Urinary bladder (tissue), 4 donors: Measurements from ENCODE around the gene OOSP3. TPM values are rescaled to one million over a fixed set of nuclear protein-coding genes. Genes with fewer than 3 reads are reported as not detected.

Experiments
- DNase-seq: peaks from one replicate; pipeline ENCODE4 v3.0.0-alpha.2; 2015; ENCODE audit errors: extremely low spot score
- H3K27ac ChIP-seq: one replicate; pipeline ENCODE4 v1.5.1; 2013; ENCODE audit warnings: low read depth, mild to moderate bottlenecking, moderate library complexity
- H3K36me3 ChIP-seq: one replicate; pipeline ENCODE4 v1.6.1; 2013; ENCODE audit warnings: mild to moderate bottlenecking, moderate library complexity; ENCODE audit not compliant: insufficient read depth
- H3K4me1 ChIP-seq: one replicate; pipeline ENCODE4 v1.6.1; 2013; ENCODE audit warnings: mild to moderate bottlenecking, moderate library complexity; ENCODE audit not compliant: insufficient read depth
- H3K4me3 ChIP-seq: one replicate; pipeline ENCODE4 v1.5.1; 2013; ENCODE audit warnings: low read depth, low read length
- WGBS: extraction: QIAGEN DNeasy Blood & Tissue Kit; methylation state at CpG from one replicate; pipeline ENCODE4 v1.1.7; 2013; 5-methylcytosine and 5-hydroxymethylcytosine counted together
- polyA plus RNA-seq: library from polyadenylated mRNA; stranded (reverse); fragments of 200-250 nt; gene quantifications from one replicate; pipeline ENCODE4 v1.2.3, GENCODE V29; 2013
- total RNA-seq: library from RNA; depleted of rRNA; stranded (reverse); fragments of >200 nt; gene quantifications from one replicate; pipeline ENCODE4 v1.2.3, GENCODE V29; 2014
- donor health status: healthy with polysubstance abuse.
- donor health status: healthy.

Gene OOSP3
- total and polyA plus RNA-seq, 2 donors, result not detected

- Histone ChIP-seq H3K4me1 (no peaks in the 10 kb centered on the region), H3K4me3 (no peak overlapping the region), H3K27ac (no peak overlapping the region), H3K36me3 (no peaks in the 10 kb centered on the region)
- WGBS, result 73% methylated on average over 2 of the region's 2 CpGs
- DNase-seq, result no peak
Observed at GRCh38 chr11:59939482-59939881, 60.9 kb downstream of the OOSP3 start.

GRCh38 chr11:59941091-59941490 lies 62.5 kb downstream of the OOSP3 start:
- WGBS, result 73% methylated on average over 4 of the region's 4 CpGs
- Histone ChIP-seq H3K4me3 (no peak overlapping the region), H3K4me1 (no peaks in the 10 kb centered on the region), H3K36me3 (no peaks in the 10 kb centered on the region), H3K27ac (no peak overlapping the region)
- no peak for DNase-seq

- H3K4me3 ChIP-seq, result no peak overlapping the region
- whole genome bisulfite sequencing, result 87% methylated on average over 3 of the region's 3 CpGs
- DNase-seq, result no peak
Observed at GRCh38 chr11:59943997-59944714, 65.6 kb downstream of the OOSP3 start.

GRCh38 chr11:59944720-59945119 lies 66.1 kb downstream of the OOSP3 start:
- H3K36me3 ChIP-seq, result no peaks in the 10 kb centered on the region
- H3K4me1 ChIP-seq, result no peaks in the 10 kb centered on the region
- no peak overlapping the region for H3K4me3 ChIP-seq
- WGBS, result 53% methylated on average over 2 of the region's 2 CpGs
- no peak for DNase-seq
- H3K27ac ChIP-seq, result no peak overlapping the region

More at GRCh38 chr11:59943997-59944714, 65.6 kb downstream of the OOSP3 start:
- no peak overlapping the region for H3K27ac ChIP-seq
- no peaks in the 10 kb centered on the region for H3K4me1 ChIP-seq
- no peaks in the 10 kb centered on the region for H3K36me3 ChIP-seq

Other genes with a start within 250 kb of the OOSP3 start
- gene PATL1, start 209.7 kb upstream of the OOSP3 start, total RNA-seq, result 10.9 TPM
- 19.5 TPM for gene PATL1, start 209.7 kb upstream of the OOSP3 start, polyA plus RNA-seq
- gene OR10V1, start 164.9 kb upstream of the OOSP3 start, total RNA-seq, result not detected
- not detected for gene OR10V1, start 164.9 kb upstream of the OOSP3 start, polyA plus RNA-seq
- 11.9 TPM for gene STX3, start 123.4 kb upstream of the OOSP3 start, total RNA-seq
- 14.2 TPM for gene STX3, start 123.4 kb upstream of the OOSP3 start, polyA plus RNA-seq
- gene MRPL16, start 68.0 kb upstream of the OOSP3 start, total RNA-seq, result 24.0 TPM
- 49.9 TPM for gene MRPL16, start 68.0 kb upstream of the OOSP3 start, polyA plus RNA-seq
- not detected for gene CBLIF, start 33.3 kb upstream of the OOSP3 start, total RNA-seq
- gene CBLIF, start 33.3 kb upstream of the OOSP3 start, polyA plus RNA-seq, result not detected
- gene TCN1, start 12.3 kb upstream of the OOSP3 start, total RNA-seq, result not detected
- gene TCN1, start 12.3 kb upstream of the OOSP3 start, polyA plus RNA-seq, result 0.13 TPM
- gene OOSP1, start 59.6 kb downstream of the OOSP3 start, total RNA-seq, result 0.48 TPM
- not detected for gene OOSP1, start 59.6 kb downstream of the OOSP3 start, polyA plus RNA-seq
- not detected for gene OOSP4A, start 85.3 kb downstream of the OOSP3 start, total RNA-seq
- gene OOSP4A, start 85.3 kb downstream of the OOSP3 start, polyA plus RNA-seq, result not detected
- gene OOSP4B, start 138.4 kb downstream of the OOSP3 start, total RNA-seq, result not detected
- not detected for gene OOSP4B, start 138.4 kb downstream of the OOSP3 start, polyA plus RNA-seq
- not detected for gene OOSP2, start 161.6 kb downstream of the OOSP3 start, total RNA-seq
- gene OOSP2, start 161.6 kb downstream of the OOSP3 start, polyA plus RNA-seq, result not detected
- gene MS4A3, start 177.9 kb downstream of the OOSP3 start, total RNA-seq, result 0.69 TPM
- gene MS4A3, start 177.9 kb downstream of the OOSP3 start, polyA plus RNA-seq, result 0.08 TPM
- 17.3 TPM for gene MS4A2, start 209.9 kb downstream of the OOSP3 start, total RNA-seq
- 1.3 TPM for gene MS4A2, start 209.9 kb downstream of the OOSP3 start, polyA plus RNA-seq